Stomach (tissue), 9 donors: ENCODE measurements around the gene LRRC56. TPM values are rescaled to one million over a fixed set of nuclear protein-coding genes. Genes with fewer than 3 reads are reported as not detected.
"Not testable (repeated sequence)": the region's sequence is repeated elsewhere in the genome, so short reads cannot be mapped to it uniquely, and the experiment has no call there.

Experiments
- DNase-seq, 2 donors: peaks; one replicate each; pipeline versions ENCODE4 v3.0.0 to v3.0.0-alpha.2; 2013 to 2019
- H3K27ac ChIP-seq, 5 donors: fragments of 200-600 bp in 4 of 5; sonication (generic) in 4 of 5; one replicate each; pipeline ENCODE4 v1.5.1; 2013 to 2019; ENCODE audit warnings: mild to moderate bottlenecking in 1 of 5, moderate library complexity in 1 of 5
- H3K27me3 ChIP-seq, 3 donors: fragments of 200-600 bp; sonication (generic); one replicate each; pipeline ENCODE4 v1.5.1; 2017 to 2019; ENCODE audit warnings: mixed run types in 1 of 3
- H3K36me3 ChIP-seq, 4 donors: fragments of 200-600 bp; sonication (generic); 1 replicate in 3 of 4; 2 replicates in 1 of 4; pipeline ENCODE4 v1.5.1; 2016 to 2019
- H3K4me1 ChIP-seq, 4 donors: fragments of 200-600 bp; sonication (generic); one replicate each; pipeline ENCODE4 v1.5.1; 2016 to 2019
- H3K4me3 ChIP-seq, 4 donors: fragments of 200-600 bp; sonication (generic) in 3 of 4; one replicate each; pipeline ENCODE4 v1.5.1; 2016 to 2019; ENCODE audit warnings: mild to moderate bottlenecking in 1 of 4
- H3K9me3 ChIP-seq, 4 donors: fragments of 200-600 bp; sonication (generic); one replicate each; pipeline ENCODE4 v1.5.1; 2016 to 2019
- CTCF ChIP-seq, 7 experiments: fragments of 450-650 bp in 4 of 7; fragments of 200-600 bp in 3 of 7; sonication (generic) in 3 of 7; IDR thresholded peaks; one replicate each; pipeline ENCODE4 v1.5.1; 2016 to 2019; ENCODE audit warnings: antibody characterized with exemption in 7 of 7, control low read depth in 2 of 7, mild to moderate bottlenecking in 1 of 7
- EP300 ChIP-seq: sonication (generic); formaldehyde crosslinking; IDR thresholded peaks from one replicate; pipeline ENCODE4 v1.6.1; 2017; ENCODE audit warnings: antibody characterized with exemption
- POLR2A ChIP-seq, 4 donors: fragments of 450-650 bp; IDR thresholded peaks; one replicate each; pipeline ENCODE4 v1.6.1; 2016; ENCODE audit warnings: antibody characterized with exemption in 4 of 4, control low read depth in 2 of 4, mild to moderate bottlenecking in 1 of 4, moderate library complexity in 1 of 4
- POLR2AphosphoS5 ChIP-seq, 3 donors: sonication (generic); formaldehyde crosslinking; IDR thresholded peaks; one replicate each; pipeline ENCODE4 v1.6.1; 2016; ENCODE audit warnings: antibody characterized with exemption in 3 of 3
- WGBS, 5 donors: extraction: QIAGEN DNeasy Blood & Tissue Kit in 3 of 5; methylation state at CpG; one replicate each; pipeline versions ENCODE4 v1.1.5 to v1.1.7; 2013 to 2018; 5-methylcytosine and 5-hydroxymethylcytosine counted together
- intact Hi-C: fragments of 100-400 bp; cut with DNase I; formaldehyde crosslinking; loops from one replicate; pipeline ENCODE4 v1.15.1; 2023; ENCODE audit warnings: low total_unique reads
- polyA plus RNA-seq, 3 donors: library from polyadenylated mRNA; stranded (reverse); fragments of 200-250 nt; gene quantifications; one replicate each; pipeline ENCODE4 v1.2.3, GENCODE V29; 2013
- total RNA-seq, 5 donors: library from RNA; depleted of rRNA; stranded (reverse); fragments of >200 nt; gene quantifications; one replicate each; pipeline versions ENCODE4 v1.1.0 to v1.2.3, GENCODE V29; 2014 to 2016
- donor health status: healthy with polysubstance abuse.
- donor health status: Bipolar disorder and iron deficiency.
- donor health status: healthy.

LRRC56 gene
- total and polyA plus RNA-seq, 8 donors, result 0.18 to 8.1 (median 2.9) TPM; not detected in 1

- no peak for DNase-seq
- peaks cover 0 to 13% (median 8%) of the 10 kb centered on the region in 4 donors for H3K9me3 ChIP-seq
- H3K27ac ChIP-seq, result no peak overlapping the region
- TF ChIP-seq EP300, result no peak
- no peak for TF ChIP-seq CTCF (IDR thresholded peaks at IDR 0.05)
- no peak for TF ChIP-seq POLR2A (IDR thresholded peaks at IDR 0.05)
- TF ChIP-seq POLR2AphosphoS5 (IDR thresholded peaks at IDR 0.05), result no peak
- 91 to 97% (median 93%) methylated on average over 4 of the region's 4 CpGs for WGBS, 5 donors
- no peaks in the 10 kb centered on the region for H3K27me3 ChIP-seq
- no peak overlapping the region for H3K4me3 ChIP-seq
- intact Hi-C loops, result no loop called here
- peaks cover 0 to 38% (median 20%) of the 10 kb centered on the region in 4 donors for H3K36me3 ChIP-seq
- peaks cover 0 to 16% (median 12%) of the 10 kb centered on the region in 4 donors for H3K4me1 ChIP-seq
Measured at GRCh38 chr11:516400-516799, 20.9 kb upstream of the LRRC56 start.

- DNase-seq, intact Hi-C loops, H3K4me3 ChIP-seq, H3K27ac ChIP-seq, H3K27me3 ChIP-seq: not testable (repeated sequence)
- 93 to 98% (median 95%) methylated on average over 25 to 43 of the region's 43 CpGs for WGBS, 5 donors
- H3K36me3 ChIP-seq, result peaks cover 0 to 31% (median 14%) of the 10 kb centered on the region in 4 donors
- H3K4me1 ChIP-seq, result peaks cover 0 to 16% (median 12%) of the 10 kb centered on the region in 4 donors
- H3K9me3 ChIP-seq, result peaks cover 0 to 13% (median 8%) of the 10 kb centered on the region in 4 donors
Measured at GRCh38 chr11:516918-517685, 20.2 kb upstream of the LRRC56 start.

- intact Hi-C loops, result no loop called here
- H3K36me3 ChIP-seq, result peaks cover 0 to 16% (median 5%) of the 10 kb centered on the region in 4 donors
- peak overlapping the region; percentile 14 to 29 (median 24) for H3K4me3 ChIP-seq
- H3K27ac ChIP-seq, result peak overlapping the region; percentile 78 to 87 (median 85)
- TF ChIP-seq POLR2A (IDR thresholded peaks at IDR 0.05) (no peak), POLR2AphosphoS5 (IDR thresholded peaks at IDR 0.05) (peak in 2 of 3 donors; percentile 64 to 84), EP300 (no peak), CTCF (IDR thresholded peaks at IDR 0.05) (peak in 5 of 7 experiments; percentile 61 to 100 (median 99))
- H3K27me3 ChIP-seq, result no peaks in the 10 kb centered on the region
- H3K9me3 ChIP-seq, result peaks cover 0 to 13% (median 8%) of the 10 kb centered on the region in 4 donors
- DNase-seq, result peak; percentile 94 to 95
- 7 to 10% (median 7%) methylated on average over 54 to 74 of the region's 74 CpGs for WGBS, 5 donors
- peaks cover 0 to 16% (median 12%) of the 10 kb centered on the region in 4 donors for H3K4me1 ChIP-seq
Measured at GRCh38 chr11:518463-519202, 18.7 kb upstream of the LRRC56 start.

GRCh38 chr11:520428-521176 is 16.7 kb upstream of the LRRC56 start:
- peaks cover 0 to 16% (median 12%) of the 10 kb centered on the region in 4 donors for H3K4me1 ChIP-seq
- no peak overlapping the region for H3K4me3 ChIP-seq
- H3K9me3 ChIP-seq, result peaks cover 0 to 13% (median 8%) of the 10 kb centered on the region in 4 donors
- H3K27ac ChIP-seq, result no peak overlapping the region
- 91 to 94% (median 93%) methylated on average over 39 of the region's 39 CpGs for WGBS, 5 donors
- TF ChIP-seq POLR2AphosphoS5 (IDR thresholded peaks at IDR 0.05), result no peak
- no peak for TF ChIP-seq EP300
- TF ChIP-seq POLR2A (IDR thresholded peaks at IDR 0.05), result no peak
- TF ChIP-seq CTCF (IDR thresholded peaks at IDR 0.05), result no peak
- no peak for DNase-seq
- intact Hi-C loops, result loop anchor here (5.0 kb wide), 1 partner anchor 52 kb away; no protein-coding TSS in a partner anchor
- no peaks in the 10 kb centered on the region for H3K36me3 ChIP-seq
- H3K27me3 ChIP-seq, result no peaks in the 10 kb centered on the region
